DLD1 (cell line): Measurements from ENCODE around the gene COL5A3.
"Not testable (repeated sequence)": the region's sequence is repeated elsewhere in the genome, so short reads cannot be mapped to it uniquely, and the experiment has no call there.

Experiments
- in situ Hi-C: cut with HindIII; loops from 2 replicates; pipeline ENCODE4 v1.10.0; 2017; ENCODE audit warnings: low sequenced_read_pairs

Gene COL5A3

GRCh38 chr19:9972103-9972502 lies 38.2 kb downstream of the COL5A3 start:
- in situ Hi-C loops: no loop called here

- in situ Hi-C loops: no loop called here
These were observed 39.0 kb downstream of the COL5A3 start for GRCh38 chr19:9971166-9971897.

- in situ Hi-C loops: no loop called here
These were observed 39.8 kb downstream of the COL5A3 start for GRCh38 chr19:9970481-9970880.

- in situ Hi-C loops: no loop called here
These were observed 40.7 kb downstream of the COL5A3 start for GRCh38 chr19:9969688-9969975.

- in situ Hi-C loops: no loop called here
These were observed 41.2 kb downstream of the COL5A3 start for GRCh38 chr19:9968820-9969687.

- in situ Hi-C loops: no loop called here
These were observed 43.0 kb downstream of the COL5A3 start for GRCh38 chr19:9967326-9967725.

GRCh38 chr19:9966448-9966847 lies 43.9 kb downstream of the COL5A3 start:
- in situ Hi-C loops: no loop called here

- in situ Hi-C loops: no loop called here
These were observed 44.3 kb downstream of the COL5A3 start for GRCh38 chr19:9966024-9966423.

- in situ Hi-C loops: no loop called here
These were observed 47.5 kb downstream of the COL5A3 start for GRCh38 chr19:9962623-9963290.

GRCh38 chr19:9961103-9961502 lies 49.2 kb downstream of the COL5A3 start:
- in situ Hi-C loops: no loop called here

- in situ Hi-C loops: no loop called here
These were observed 51.9 kb downstream of the COL5A3 start for GRCh38 chr19:9958379-9958821.

- in situ Hi-C loops: no loop called here
These were observed 53.3 kb downstream of the COL5A3 start for GRCh38 chr19:9956956-9957355.

- in situ Hi-C loops: no loop called here
These were observed 56.3 kb downstream of the COL5A3 start for GRCh38 chr19:9953802-9954542.

- in situ Hi-C loops: no loop called here
These were observed 58.0 kb downstream of the COL5A3 start for GRCh38 chr19:9952276-9952675.

GRCh38 chr19:9947441-9947840 lies 62.9 kb downstream of the COL5A3 start:
- in situ Hi-C loops: no loop called here

GRCh38 chr19:9946528-9947125 lies 63.7 kb downstream of the COL5A3 start:
- in situ Hi-C loops: not testable (repeated sequence)

- in situ Hi-C loops: no loop called here
These were observed 64.9 kb downstream of the COL5A3 start for GRCh38 chr19:9945319-9945966.

- in situ Hi-C loops: no loop called here
These were observed 66.6 kb downstream of the COL5A3 start for GRCh38 chr19:9943744-9944143.

GRCh38 chr19:9941671-9942070 lies 68.6 kb downstream of the COL5A3 start:
- in situ Hi-C loops: no loop called here

GRCh38 chr19:9941231-9941630 lies 69.1 kb downstream of the COL5A3 start:
- in situ Hi-C loops: no loop called here
